ENCODE measurements around the gene HSH2D. TPM values are rescaled to one million over a fixed set of nuclear protein-coding genes. Genes with fewer than 3 reads are reported as not detected.

HSH2D gene
- total and polyA plus RNA-seq, 2 of the 13 experiments (the other 11 are each of a cell fraction or from before 2014, with no cell fraction given) = 0.69 to 3.2 TPM

DNA sequence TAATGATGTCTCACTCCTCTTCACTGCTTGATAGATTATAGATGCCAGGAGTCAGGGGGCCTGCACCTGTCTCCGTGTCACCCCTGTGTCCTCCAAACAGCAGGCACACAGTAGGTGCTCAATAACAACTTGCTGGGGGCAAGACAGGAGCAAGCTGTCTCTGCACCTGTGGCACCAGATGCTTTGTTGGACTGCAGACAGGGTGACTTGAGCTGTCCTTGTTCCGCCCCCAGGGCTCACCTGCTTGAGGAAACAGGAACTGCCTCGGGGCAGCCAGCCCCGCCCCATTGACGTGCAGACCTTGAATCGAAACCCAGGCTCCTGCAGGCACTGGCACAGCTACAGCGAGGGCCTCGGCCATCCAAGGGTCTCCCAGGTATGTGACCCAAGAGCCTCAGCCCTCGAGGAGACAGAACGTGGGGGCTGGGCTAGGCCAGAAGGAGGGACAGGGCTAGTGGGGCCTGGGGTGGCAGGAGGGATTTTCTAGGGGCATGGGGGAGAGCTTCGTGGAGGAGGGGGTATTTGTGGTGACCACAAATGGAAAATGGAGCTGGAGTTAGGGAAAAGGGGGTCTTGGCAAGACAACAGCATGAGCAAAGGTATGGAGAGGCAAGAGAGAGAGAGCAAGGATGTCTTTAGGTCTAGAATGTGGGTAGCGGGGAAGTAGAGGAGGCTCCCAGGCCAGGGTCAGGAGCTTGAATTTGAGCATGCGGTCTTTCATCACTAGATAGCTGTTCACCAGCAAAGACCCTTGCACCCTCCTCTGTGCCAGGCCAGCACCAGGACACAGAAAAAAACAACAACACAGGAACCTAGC lies at the start of gene HSH2D (continued):
- TF ChIP-seq, protein P1, sequence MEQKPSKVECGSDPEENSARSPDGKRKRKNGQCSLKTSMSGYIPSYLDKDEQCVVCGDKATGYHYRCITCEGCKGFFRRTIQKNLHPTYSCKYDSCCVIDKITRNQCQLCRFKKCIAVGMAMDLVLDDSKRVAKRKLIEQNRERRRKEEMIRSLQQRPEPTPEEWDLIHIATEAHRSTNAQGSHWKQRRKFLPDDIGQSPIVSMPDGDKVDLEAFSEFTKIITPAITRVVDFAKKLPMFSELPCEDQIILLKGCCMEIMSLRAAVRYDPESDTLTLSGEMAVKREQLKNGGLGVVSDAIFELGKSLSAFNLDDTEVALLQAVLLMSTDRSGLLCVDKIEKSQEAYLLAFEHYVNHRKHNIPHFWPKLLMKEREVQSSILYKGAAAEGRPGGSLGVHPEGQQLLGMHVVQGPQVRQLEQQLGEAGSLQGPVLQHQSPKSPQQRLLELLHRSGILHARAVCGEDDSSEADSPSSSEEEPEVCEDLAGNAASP (CRISPR knock-in tag; IDR thresholded peaks at IDR 0.05; ENCODE audit: borderline replicate concordance) = no peak
- TF ChIP-seq TGIF2 (CRISPR knock-in tag; IDR thresholded peaks at IDR 0.05) = no peak
- peak; percentile 27; the same call in 1 of the 2 replicates for TF ChIP-seq PITX1 (CRISPR knock-in tag; IDR thresholded peaks at IDR 0.05)
- TF ChIP-seq SRY (CRISPR knock-in tag; IDR thresholded peaks at IDR 0.05) = 0 out of 2 replicates have a peak, but pooled peaks have one; percentile 3
- TF ChIP-seq AKAP8 (CRISPR knock-in tag; IDR thresholded peaks at IDR 0.05) = no peak
- no peak for TF ChIP-seq HNRNPK (IDR thresholded peaks at IDR 0.05; ENCODE audit: low read depth, low read length, poor library complexity, severe bottlenecking)
- TF ChIP-seq YEATS4 (CRISPR knock-in tag; IDR thresholded peaks at IDR 0.05; ENCODE audit: borderline replicate concordance) = 0 out of 2 replicates have a peak, but pooled peaks have one; percentile 17
- no peak for TF ChIP-seq ZNF577 (CRISPR knock-in tag; IDR thresholded peaks at IDR 0.05; ENCODE audit: borderline replicate concordance, low read depth)
- 0 out of 2 replicates have a peak, but pooled peaks have one; percentile 46 for TF ChIP-seq ZNF598 (CRISPR knock-in tag; IDR thresholded peaks at IDR 0.05; ENCODE audit: borderline replicate concordance)
- TF ChIP-seq, protein P2, sequence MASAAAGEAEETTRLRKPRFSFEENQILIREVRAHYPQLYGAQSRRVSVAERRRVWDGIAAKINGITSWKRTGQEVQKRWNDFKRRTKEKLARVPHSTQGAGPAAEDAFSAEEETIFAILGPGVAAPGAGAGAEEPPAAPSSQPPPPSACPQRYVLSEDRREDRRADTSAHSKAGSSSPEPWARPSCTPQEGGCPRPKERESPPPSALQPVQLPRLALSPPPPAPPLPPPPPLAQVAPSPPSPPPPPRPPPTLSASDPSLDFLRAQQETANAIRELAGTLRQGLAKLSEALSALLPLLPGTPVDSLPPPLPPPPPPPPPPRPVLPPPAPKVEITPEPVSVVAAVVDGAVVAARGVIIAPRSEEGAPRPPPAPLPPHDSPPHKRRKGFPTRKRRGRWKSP (CRISPR knock-in tag; IDR thresholded peaks at IDR 0.05) = no peak
- TF ChIP-seq HNF1A (IDR thresholded peaks at IDR 0.05; ENCODE audit: low read depth) = no peak
- no peak for TF ChIP-seq HNF1A (CRISPR knock-in tag; IDR thresholded peaks at IDR 0.05; ENCODE audit: borderline replicate concordance)
- TF ChIP-seq TIGD3 (CRISPR knock-in tag; IDR thresholded peaks at IDR 0.05; ENCODE audit: borderline replicate concordance) = no peak
- TF ChIP-seq ZNF580 (CRISPR knock-in tag; IDR thresholded peaks at IDR 0.05; ENCODE audit: borderline replicate concordance, low read depth) = no peak
- no peak for TF ChIP-seq ZNF543 (CRISPR knock-in tag; IDR thresholded peaks at IDR 0.05)
- TF ChIP-seq ZNF234 (CRISPR knock-in tag; conservative IDR thresholded peaks at IDR 0.05) = no peak
- no peak for TF ChIP-seq BCL3 (CRISPR knock-in tag; IDR thresholded peaks at IDR 0.05)
- no peak for TF ChIP-seq ZNF790 (CRISPR knock-in tag; IDR thresholded peaks at IDR 0.05; ENCODE audit: borderline replicate concordance)
